ENCODE measurements around the gene LIMCH1. TPM values are rescaled to one million over a fixed set of nuclear protein-coding genes. Genes with fewer than 3 reads are reported as not detected.

LIMCH1 gene
- total and polyA plus RNA-seq, 2 donors from 2014 or later, result 19.9 to 83.9 TPM

GRCh38 chr4:41653523-41653922, 115.6 kb downstream of the LIMCH1 start:
- intact Hi-C loops (cut with DNase I), result no loop called here
- peaks cover 0 to 11% (median 5%) of the 10 kb centered on the region in 3 donors for H3K4me1 ChIP-seq (ENCODE audit: control insufficient read depth in 2 of 3, insufficient read depth in 2 of 3, low read depth in 1 of 3, low read length in 3 of 3)
- TF ChIP-seq, protein P1, sequence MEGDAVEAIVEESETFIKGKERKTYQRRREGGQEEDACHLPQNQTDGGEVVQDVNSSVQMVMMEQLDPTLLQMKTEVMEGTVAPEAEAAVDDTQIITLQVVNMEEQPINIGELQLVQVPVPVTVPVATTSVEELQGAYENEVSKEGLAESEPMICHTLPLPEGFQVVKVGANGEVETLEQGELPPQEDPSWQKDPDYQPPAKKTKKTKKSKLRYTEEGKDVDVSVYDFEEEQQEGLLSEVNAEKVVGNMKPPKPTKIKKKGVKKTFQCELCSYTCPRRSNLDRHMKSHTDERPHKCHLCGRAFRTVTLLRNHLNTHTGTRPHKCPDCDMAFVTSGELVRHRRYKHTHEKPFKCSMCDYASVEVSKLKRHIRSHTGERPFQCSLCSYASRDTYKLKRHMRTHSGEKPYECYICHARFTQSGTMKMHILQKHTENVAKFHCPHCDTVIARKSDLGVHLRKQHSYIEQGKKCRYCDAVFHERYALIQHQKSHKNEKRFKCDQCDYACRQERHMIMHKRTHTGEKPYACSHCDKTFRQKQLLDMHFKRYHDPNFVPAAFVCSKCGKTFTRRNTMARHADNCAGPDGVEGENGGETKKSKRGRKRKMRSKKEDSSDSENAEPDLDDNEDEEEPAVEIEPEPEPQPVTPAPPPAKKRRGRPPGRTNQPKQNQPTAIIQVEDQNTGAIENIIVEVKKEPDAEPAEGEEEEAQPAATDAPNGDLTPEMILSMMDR (IDR thresholded peaks at IDR 0.05; ENCODE audit: borderline replicate concordance, extremely low read depth, insufficient read depth), result no peak
- DNase-seq, result no peak
- peaks cover 0 to 7% (median 0%) of the 10 kb centered on the region in 3 donors for H3K36me3 ChIP-seq (ENCODE audit: control insufficient read depth in 2 of 3, insufficient read depth in 3 of 3, low read length in 3 of 3)
- no peaks in the 10 kb centered on the region for H3K9me3 ChIP-seq (ENCODE audit: control insufficient read depth in 2 of 3, insufficient read depth in 1 of 3, low read length in 3 of 3)
- H3K27me3 ChIP-seq (ENCODE audit: control insufficient read depth, insufficient read depth, low read length), result no peaks in the 10 kb centered on the region
- no peak for FAIRE-seq
- H3K9ac ChIP-seq (ENCODE audit: low read length in 3 of 3), result no peak overlapping the region
- H3K4me3 ChIP-seq (ENCODE audit: low read length in 3 of 3), result no peak overlapping the region
- H3K27ac ChIP-seq (ENCODE audit: low read depth in 2 of 2, low read length in 2 of 2), result no peak overlapping the region

GRCh38 chr4:41655177-41655576, 117.2 kb downstream of the LIMCH1 start:
- Histone ChIP-seq H3K36me3 (ENCODE audit: control insufficient read depth in 2 of 3, insufficient read depth in 3 of 3, low read length in 3 of 3) (peaks cover 0 to 5% (median 0%) of the 10 kb centered on the region in 3 donors), H3K9me3 (ENCODE audit: control insufficient read depth in 2 of 3, insufficient read depth in 1 of 3, low read length in 3 of 3) (no peaks in the 10 kb centered on the region), H3K27ac (ENCODE audit: low read depth in 2 of 2, low read length in 2 of 2) (no peak overlapping the region), H3K27me3 (ENCODE audit: control insufficient read depth, insufficient read depth, low read length) (no peaks in the 10 kb centered on the region), H3K9ac (ENCODE audit: low read length in 3 of 3) (no peak overlapping the region), H3K4me3 (ENCODE audit: low read length in 3 of 3) (no peak overlapping the region), H3K4me1 (ENCODE audit: control insufficient read depth in 2 of 3, insufficient read depth in 2 of 3, low read depth in 1 of 3, low read length in 3 of 3) (peaks cover 0 to 11% (median 5%) of the 10 kb centered on the region in 3 donors)
- DNase-seq (no peak), FAIRE-seq (no peak)
- TF ChIP-seq, protein P1 (IDR thresholded peaks at IDR 0.05; ENCODE audit: borderline replicate concordance, extremely low read depth, insufficient read depth), result no peak
- intact Hi-C loops (cut with DNase I), result no loop called here

- no peaks in the 10 kb centered on the region for H3K27me3 ChIP-seq (ENCODE audit: control insufficient read depth, insufficient read depth, low read length)
- H3K36me3 ChIP-seq (ENCODE audit: control insufficient read depth in 2 of 3, insufficient read depth in 3 of 3, low read length in 3 of 3), result no peaks in the 10 kb centered on the region
- FAIRE-seq (no peak), DNase-seq (no peak)
- TF ChIP-seq, protein P1 (IDR thresholded peaks at IDR 0.05; ENCODE audit: borderline replicate concordance, extremely low read depth, insufficient read depth), result no peak
- intact Hi-C loops (cut with DNase I), result no loop called here
- no peak overlapping the region for H3K4me3 ChIP-seq (ENCODE audit: low read length in 3 of 3)
- H3K4me1 ChIP-seq (ENCODE audit: control insufficient read depth in 2 of 3, insufficient read depth in 2 of 3, low read depth in 1 of 3, low read length in 3 of 3), result peaks cover 0 to 11% (median 5%) of the 10 kb centered on the region in 3 donors
- H3K9me3 ChIP-seq (ENCODE audit: control insufficient read depth in 2 of 3, insufficient read depth in 1 of 3, low read length in 3 of 3), result no peaks in the 10 kb centered on the region
- H3K9ac ChIP-seq (ENCODE audit: low read length in 3 of 3), result no peak overlapping the region
- H3K27ac ChIP-seq (ENCODE audit: low read depth in 2 of 2, low read length in 2 of 2), result no peak overlapping the region
Observed at GRCh38 chr4:41656106-41656505, 118.1 kb downstream of the LIMCH1 start.
